GM10248 (cell line): ENCODE results near the gene FAM162A.
A peak's percentile ranks its signal among the peaks of the same experiment; 100 is the strongest.

Experiments used
- CTCF ChIA-PET: fragments of 300-600 bp; sonication (Branson Sonifier 250); formaldehyde crosslinking; extraction: SDS; loops from one replicate; lab custom pipeline; 2021; ENCODE audit warnings: antibody characterized with exemption; lab: Yijun Ruan, JAX
- POLR2A ChIA-PET: fragments of 350-650 bp; sonication (Branson Sonifier 250); formaldehyde crosslinking; extraction: SDS; loops from one replicate; lab custom pipeline; 2020; ENCODE audit warnings: antibody characterized with exemption; lab: Yijun Ruan, JAX
- DNase-seq: peaks from one replicate; pipeline ENCODE4 v3.0.0; 2012; ENCODE audit errors: extremely low spot score
- TF ChIP-seq, protein P1 (sequence below): IDR thresholded peaks from 2 replicates; pipeline ENCODE4 v1.5.1; 2012; ENCODE audit warnings: mild to moderate bottlenecking, low read depth; ENCODE audit errors: extremely low read depth, missing control alignments, control extremely low read depth

The FAM162A gene

GRCh38 chr3:122451371-122451770 is 67.4 kb downstream of the FAM162A start:
- POLR2A ChIA-PET = no interaction called here
- no peak for DNase-seq
- TF ChIP-seq, protein P1, sequence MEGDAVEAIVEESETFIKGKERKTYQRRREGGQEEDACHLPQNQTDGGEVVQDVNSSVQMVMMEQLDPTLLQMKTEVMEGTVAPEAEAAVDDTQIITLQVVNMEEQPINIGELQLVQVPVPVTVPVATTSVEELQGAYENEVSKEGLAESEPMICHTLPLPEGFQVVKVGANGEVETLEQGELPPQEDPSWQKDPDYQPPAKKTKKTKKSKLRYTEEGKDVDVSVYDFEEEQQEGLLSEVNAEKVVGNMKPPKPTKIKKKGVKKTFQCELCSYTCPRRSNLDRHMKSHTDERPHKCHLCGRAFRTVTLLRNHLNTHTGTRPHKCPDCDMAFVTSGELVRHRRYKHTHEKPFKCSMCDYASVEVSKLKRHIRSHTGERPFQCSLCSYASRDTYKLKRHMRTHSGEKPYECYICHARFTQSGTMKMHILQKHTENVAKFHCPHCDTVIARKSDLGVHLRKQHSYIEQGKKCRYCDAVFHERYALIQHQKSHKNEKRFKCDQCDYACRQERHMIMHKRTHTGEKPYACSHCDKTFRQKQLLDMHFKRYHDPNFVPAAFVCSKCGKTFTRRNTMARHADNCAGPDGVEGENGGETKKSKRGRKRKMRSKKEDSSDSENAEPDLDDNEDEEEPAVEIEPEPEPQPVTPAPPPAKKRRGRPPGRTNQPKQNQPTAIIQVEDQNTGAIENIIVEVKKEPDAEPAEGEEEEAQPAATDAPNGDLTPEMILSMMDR = no peak
- CTCF ChIA-PET = interaction anchor here (2.0 kb wide), 1 partner anchor 9 kb away, joined by 8 read pairs; no protein-coding TSS in a partner anchor

DNA sequence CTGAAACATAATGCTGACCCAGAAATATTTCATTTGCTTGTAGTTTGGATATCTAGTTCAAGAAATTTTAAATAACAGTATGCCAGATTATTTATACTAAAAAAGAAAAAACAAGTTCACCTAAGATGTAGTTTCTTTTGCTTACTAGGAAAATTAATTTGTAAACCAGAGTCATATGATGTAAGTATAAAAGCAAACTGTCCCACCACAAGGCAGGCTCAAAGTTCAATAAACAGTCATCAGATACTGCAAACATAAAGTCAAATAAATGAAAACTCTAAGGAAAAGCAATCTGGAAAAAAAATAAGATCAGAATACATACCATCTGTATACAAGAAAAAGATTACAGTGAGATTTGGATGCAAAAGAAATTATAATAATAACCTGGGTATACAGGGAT is 72.1 kb downstream of the FAM162A start:
- POLR2A ChIA-PET = no interaction called here
- TF ChIP-seq, protein P1 = no peak
- no peak for DNase-seq
- CTCF ChIA-PET = no interaction called here

- ChIA-PET POLR2A (no interaction called here), CTCF (interaction anchor here (1.0 to 2.1 kb wide), 5 partner anchors 10 to 221 kb away, joined by 3 to 12 read pairs (median 4); no protein-coding TSS in a partner anchor)
- TF ChIP-seq, protein P1 = no peak
- no peak for DNase-seq
Measured at GRCh38 chr3:122457706-122458105, 73.7 kb downstream of the FAM162A start.

DNA sequence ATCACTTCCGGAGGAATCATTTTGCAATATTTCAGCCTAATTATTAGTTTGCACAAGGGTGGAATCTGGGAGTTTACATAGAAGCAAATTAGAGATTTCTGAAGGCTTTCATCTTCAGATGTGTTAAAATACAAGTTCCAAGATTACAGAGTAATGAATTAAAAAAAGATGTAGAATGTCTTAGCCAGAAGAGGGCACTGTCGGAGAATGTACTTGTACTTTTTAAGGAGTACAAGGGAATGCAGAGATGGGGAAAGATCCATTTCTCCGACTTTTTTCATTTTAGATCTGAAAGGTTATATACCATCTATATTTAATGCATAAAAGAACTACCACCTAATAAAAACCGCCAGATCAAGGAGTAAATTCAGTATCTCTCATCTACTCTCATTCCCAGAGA is 75.0 kb downstream of the FAM162A start:
- TF ChIP-seq, protein P1 = peak; percentile 33
- no peak for DNase-seq
- ChIA-PET POLR2A (no interaction called here), CTCF (interaction anchor here (0.9 to 2.1 kb wide), 7 partner anchors 9 to 220 kb away, joined by 3 to 12 read pairs (median 4); no protein-coding TSS in a partner anchor)

DNA sequence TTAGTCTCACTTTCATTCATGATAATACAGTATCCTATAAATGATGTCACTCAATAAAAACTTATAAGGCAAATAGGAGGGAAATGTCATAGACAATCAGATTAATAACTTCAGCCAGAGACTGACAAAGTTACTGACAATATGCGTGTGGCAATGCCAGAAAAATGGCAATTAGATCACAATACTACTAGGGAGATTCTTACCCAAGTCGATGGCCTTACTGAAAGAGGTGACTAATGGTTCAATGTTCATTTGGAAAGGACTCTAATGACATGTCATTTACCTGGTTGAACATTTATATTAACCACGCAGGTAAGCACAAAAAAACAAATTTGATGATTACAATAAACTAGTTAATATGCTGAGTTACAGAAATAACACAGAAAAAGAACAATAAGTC is 77.8 kb downstream of the FAM162A start:
- CTCF ChIA-PET = interaction anchor here (1.3 kb wide), 1 partner anchor 217 kb away, joined by 4 read pairs; no protein-coding TSS in a partner anchor
- TF ChIP-seq, protein P1 = no peak
- no peak for DNase-seq
- POLR2A ChIA-PET = no interaction called here
